Astrocyte of the cerebellum (primary cell): Measurements from ENCODE around the gene SMIM20.
"Not testable (repeated sequence)": the region's sequence is repeated elsewhere in the genome, so short reads cannot be mapped to it uniquely, and the experiment has no call there.

Experiments
- DNase-seq: peaks from one replicate; pipeline ENCODE4 v3.0.0-alpha.2; 2011; ENCODE audit warnings: low read depth
- H3K4me3 ChIP-seq: 2 replicates; pipeline ENCODE4 v1.5.1; 2011; ENCODE audit warnings: mild to moderate bottlenecking, low read depth, low read length, moderate library complexity
- in situ Hi-C: cut with HindIII; loops from 2 replicates; pipeline ENCODE4 v1.10.0; 2017; ENCODE audit warnings: low sequenced_read_pairs
- TF ChIP-seq, protein P1 (sequence below): IDR thresholded peaks from 2 replicates; pipeline ENCODE4 v1.5.1; 2012; ENCODE audit warnings: low read length, low read depth, moderate library complexity, mild to moderate bottlenecking; ENCODE audit errors: missing control alignments

The SMIM20 gene

DNA sequence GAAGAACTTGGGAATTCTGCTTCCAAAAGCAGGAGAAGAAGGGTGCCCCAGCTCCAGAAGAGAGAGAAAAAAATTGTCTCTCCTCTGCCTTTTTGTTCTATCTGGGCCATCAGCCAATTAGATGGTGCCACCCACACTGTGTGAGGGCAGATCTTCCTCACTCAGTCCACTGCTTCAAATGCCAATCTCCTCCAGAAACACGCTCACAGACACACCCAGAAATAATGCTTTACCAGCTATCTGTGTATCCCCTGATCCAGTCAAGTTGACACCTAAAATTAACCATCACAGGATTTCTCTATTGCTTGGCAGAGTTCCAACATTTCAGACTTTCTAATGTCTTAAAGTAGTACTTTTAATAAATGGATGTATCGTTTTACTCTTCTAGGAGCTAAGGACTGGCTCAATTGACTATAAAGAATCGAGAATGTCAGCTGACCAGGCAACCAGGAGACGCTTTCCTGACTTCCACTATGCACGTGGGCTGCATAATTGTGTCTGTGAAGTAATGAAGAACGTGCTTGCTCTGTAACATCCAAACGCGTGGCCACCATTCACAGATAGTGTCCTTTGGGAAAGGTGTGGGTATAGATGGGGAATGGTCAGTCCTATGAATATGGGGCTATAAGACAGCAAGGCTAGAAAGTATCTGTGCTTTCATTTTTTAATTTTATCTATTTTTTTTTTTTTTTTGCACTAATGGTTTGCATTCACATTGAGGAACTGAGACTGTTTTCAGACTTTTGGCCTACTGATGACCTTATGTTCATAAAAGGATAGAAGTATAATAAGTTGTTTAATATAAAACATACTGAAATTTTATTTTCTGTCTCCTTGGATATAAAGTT is 9.9 kb upstream of the SMIM20 start:
- in situ Hi-C loops: no loop called here
- TF ChIP-seq, protein P1, sequence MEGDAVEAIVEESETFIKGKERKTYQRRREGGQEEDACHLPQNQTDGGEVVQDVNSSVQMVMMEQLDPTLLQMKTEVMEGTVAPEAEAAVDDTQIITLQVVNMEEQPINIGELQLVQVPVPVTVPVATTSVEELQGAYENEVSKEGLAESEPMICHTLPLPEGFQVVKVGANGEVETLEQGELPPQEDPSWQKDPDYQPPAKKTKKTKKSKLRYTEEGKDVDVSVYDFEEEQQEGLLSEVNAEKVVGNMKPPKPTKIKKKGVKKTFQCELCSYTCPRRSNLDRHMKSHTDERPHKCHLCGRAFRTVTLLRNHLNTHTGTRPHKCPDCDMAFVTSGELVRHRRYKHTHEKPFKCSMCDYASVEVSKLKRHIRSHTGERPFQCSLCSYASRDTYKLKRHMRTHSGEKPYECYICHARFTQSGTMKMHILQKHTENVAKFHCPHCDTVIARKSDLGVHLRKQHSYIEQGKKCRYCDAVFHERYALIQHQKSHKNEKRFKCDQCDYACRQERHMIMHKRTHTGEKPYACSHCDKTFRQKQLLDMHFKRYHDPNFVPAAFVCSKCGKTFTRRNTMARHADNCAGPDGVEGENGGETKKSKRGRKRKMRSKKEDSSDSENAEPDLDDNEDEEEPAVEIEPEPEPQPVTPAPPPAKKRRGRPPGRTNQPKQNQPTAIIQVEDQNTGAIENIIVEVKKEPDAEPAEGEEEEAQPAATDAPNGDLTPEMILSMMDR: no peak
- no peak for DNase-seq
- no peak overlapping the region for H3K4me3 ChIP-seq

- H3K4me3 ChIP-seq: no peak overlapping the region
- TF ChIP-seq, protein P1: no peak
- no peak for DNase-seq
- in situ Hi-C loops: no loop called here
Measured at GRCh38 chr4:25904748-25905082, 9.3 kb upstream of the SMIM20 start.

DNA sequence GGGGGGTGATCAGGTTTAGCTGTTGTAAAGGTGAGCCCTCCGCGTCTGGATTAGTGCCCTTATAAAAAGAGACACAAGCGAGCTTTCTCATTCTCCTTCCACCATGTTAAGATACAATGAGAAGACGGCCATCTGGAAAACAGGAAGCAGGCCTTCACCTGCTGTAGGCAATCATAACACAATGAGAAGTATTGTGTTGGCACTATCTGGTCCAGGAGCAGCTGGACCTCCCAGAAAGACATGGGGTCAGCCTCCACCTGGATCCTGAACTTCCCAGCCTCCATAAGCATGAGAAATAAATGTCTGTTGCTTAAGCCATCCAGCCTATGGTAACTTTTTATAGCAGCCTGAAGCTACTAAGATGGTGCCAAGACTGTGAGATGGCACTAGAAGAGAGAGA is 8.6 kb upstream of the SMIM20 start:
- in situ Hi-C loops: no loop called here
- no peak for DNase-seq
- no peak overlapping the region for H3K4me3 ChIP-seq
- TF ChIP-seq, protein P1: no peak

GRCh38 chr4:25906113-25906512 is 7.9 kb upstream of the SMIM20 start:
- DNase-seq, in situ Hi-C loops, H3K4me3 ChIP-seq: not testable (repeated sequence)

- H3K4me3 ChIP-seq: no peak overlapping the region
- DNase-seq: peak; percentile 91
- TF ChIP-seq, protein P1: no peak
- in situ Hi-C loops: no loop called here
Measured at GRCh38 chr4:25908491-25908901, 5.5 kb upstream of the SMIM20 start.

DNA sequence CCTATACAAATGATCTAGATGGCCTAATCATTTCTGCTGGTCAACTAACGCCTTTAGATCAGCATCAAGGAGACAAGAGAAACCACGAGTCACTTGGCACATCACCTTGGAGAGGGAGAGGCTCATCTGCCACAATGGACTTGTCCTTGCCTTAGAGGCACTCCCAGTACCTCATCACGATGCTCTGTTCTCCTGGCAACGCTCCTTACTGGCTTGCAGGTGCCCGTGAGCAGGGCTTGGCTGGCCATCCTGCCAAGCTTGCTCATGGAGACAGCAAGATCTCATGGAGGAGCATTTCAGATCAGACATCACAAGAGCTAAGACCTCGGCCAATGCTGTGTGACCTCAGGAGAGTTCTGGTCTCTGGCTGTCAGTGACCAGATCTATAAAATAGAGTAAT is 2.7 kb upstream of the SMIM20 start:
- in situ Hi-C loops: no loop called here
- DNase-seq: no peak
- H3K4me3 ChIP-seq: no peak overlapping the region
- TF ChIP-seq, protein P1: no peak

DNA sequence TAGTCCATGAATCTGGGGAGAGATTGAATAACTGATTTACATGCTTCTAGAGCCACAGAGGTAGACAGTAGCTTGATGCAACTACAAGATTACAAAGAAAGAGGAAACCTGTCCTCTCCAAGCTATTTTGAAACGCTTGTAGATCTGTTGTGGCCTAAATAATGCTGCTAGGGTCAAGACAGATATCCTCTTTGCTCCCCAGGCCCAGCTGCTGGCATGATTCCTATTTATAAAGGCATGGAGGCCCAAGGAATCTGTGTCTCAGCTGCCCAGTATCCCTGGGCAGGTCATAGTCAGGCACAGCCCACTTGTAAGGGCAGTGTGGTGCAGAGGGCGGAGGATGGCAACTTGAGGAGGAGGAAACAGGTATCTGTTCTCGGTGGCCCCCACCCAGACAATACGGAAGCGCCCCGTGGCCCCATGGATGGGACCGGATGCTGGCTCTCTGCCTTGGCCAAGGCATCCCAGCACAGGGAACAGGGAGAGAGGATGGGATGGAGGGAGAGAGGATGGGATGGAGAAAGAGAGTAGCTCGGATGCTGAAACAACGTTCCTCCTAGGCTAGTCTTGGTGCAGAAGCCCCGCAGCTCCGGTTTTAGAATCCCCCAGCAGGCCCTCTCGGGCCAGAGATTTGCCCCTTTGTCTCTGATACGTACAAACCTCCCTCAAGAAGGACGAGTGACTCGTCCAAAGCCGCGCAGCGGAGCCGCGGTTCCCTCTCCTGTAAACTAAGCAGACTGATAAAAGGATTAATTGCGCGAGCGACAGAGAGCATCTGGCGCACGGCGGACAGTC is 767 bp upstream of the SMIM20 start:
- TF ChIP-seq, protein P1: no peak
- DNase-seq: no peak
- H3K4me3 ChIP-seq: peak overlapping the region; percentile 62
- in situ Hi-C loops: no loop called here
